CD4-positive, alpha-beta T cell treated with Interleukin-12 subunit alpha and Interleukin-12 subunit beta, for 1 hour (primary cell): Measurements from ENCODE around the gene PABPC1L.

ENCODE experiments used
- DNase-seq: peaks from one replicate; pipeline ENCODE4 v3.0.0-alpha.2; 2020

Gene PABPC1L

DNA sequence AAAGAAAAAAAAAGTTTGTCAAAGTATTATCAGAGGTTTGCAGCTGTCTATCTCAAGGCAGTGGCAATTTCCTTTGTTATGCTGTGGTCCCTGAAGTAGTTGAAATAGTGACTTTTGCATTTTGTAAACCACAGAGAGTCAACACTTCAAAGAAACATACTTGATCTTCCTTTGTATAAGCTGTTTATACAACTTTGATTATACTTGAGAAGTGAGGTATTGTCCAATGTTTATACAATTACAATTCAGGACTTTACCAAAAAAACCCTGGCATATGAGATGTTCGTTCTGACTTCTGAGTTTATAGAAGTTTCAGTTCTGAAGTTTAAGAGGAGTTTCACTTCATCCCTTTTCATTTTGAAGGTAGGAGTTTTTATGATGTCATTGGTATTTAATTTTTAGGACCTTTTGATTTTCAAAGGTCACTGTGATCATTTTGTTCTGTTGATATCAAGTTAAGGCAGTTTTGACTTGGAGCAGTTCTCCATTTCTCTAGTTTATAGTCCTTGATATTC is 60.4 kb downstream of the PABPC1L start:
- peak; percentile 67 for DNase-seq

GRCh38 chr20:44973053-44973452 is 63.2 kb downstream of the PABPC1L start:
- no peak for DNase-seq

DNA sequence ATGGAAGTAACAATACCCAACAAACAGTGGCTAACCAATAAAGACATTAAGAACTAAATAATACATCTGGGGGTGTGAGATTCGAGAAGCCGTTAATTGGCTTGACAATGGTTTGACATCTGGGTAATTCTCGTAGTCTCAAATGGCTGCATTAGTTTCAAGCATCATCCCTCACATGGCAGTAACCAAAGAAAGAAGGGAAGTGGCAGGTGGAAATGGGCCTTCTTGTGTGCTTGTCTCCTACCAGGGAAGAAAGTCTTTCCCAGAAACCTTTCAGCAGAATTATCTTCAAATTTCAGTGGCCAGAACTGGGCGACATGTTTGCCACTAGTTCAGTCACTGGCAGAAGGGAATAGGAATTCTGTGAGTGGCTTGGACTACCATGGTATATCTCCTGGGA is 66.8 kb downstream of the PABPC1L start:
- no peak for DNase-seq

GRCh38 chr20:44979090-44979621 is 69.3 kb downstream of the PABPC1L start:
- peak; percentile 87 for DNase-seq

DNA sequence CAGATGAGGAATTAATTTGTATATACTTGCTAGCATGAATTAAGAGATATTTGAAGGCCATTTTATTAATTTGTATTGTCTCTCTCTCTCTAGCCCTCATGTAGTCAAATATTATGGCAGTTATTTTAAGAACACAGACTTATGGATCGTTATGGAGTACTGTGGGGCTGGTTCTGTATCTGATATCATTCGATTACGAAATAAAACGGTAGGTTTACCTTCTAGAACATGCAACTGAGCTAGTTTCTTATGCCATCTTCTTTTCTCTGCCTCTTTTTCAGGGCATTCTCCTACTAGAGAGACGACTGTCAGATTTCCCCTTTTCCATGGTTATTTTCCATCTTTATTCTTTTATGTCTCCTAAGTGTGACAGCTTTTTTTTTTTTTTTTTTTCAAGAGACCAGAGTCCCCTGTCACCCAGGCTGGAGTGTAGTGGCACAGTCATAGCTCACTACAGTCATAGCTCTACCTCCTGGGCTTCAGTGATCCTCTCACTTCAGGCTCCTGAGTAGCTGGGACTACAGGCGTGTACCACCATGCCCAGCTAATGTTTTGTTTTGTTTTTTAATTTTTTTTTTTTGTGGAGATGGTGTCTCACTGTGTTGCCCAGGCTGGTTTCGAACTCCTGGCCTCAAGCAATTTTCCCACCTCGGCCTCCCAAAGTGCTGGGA is 72.0 kb downstream of the PABPC1L start:
- DNase-seq = no peak

DNA sequence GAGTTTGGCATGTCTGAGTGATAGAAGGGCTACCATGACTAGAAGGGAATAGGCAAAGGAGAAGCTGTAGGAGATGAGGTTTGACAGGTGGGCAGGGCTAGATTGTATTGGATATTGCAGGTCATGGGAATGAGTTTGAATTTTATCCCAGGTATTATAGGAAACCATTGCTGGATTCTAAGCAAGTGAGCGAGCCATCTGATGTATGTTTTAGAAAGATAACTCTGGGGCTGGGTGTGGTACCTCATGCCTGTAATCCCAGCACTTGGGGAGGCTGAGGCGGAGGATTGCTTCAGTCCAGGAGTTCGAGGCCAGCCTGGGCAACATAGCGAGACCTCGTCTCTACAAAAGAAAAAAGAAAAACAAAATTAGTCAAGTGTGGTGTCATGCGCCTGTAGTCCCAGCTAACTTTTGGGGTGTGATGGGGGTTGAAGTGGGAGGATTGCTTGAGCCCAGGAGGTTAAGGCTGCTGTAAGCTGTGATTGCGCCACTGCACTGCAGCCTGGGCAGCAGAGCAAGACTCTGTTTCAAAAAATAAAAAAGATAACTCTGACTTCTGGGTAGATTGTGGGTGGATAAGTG is 73.3 kb downstream of the PABPC1L start:
- no peak for DNase-seq

DNA sequence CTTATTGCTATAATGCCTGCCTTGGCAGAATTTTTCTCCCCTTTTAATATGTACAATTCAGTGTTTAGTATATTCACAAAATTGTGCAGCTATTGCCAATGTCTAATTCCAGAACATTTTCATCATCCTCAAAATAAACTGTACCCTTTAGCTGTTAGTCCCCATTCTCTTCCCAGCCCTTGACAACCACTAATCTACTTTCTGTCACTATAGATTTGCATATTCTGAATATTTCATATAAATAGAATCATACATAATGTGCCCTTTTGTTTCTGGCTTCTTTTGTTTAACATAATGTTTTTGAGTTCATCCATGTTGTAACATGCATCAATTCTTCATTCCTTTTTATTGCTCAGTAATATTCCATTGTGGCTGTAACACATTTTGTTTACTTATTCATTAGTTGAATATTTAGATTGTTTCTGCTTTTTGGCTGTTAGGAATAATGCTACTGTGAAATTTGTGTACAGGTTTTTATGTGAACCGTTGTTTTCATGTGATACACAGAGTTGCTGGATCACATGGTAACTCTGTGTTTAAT is 78.8 kb downstream of the PABPC1L start:
- DNase-seq = no peak
